Breast epithelium (tissue), 3 donors: Measurements from ENCODE around the gene PHACTR1.

Source experiments
- CTCF ChIP-seq, 3 donors: fragments of 450-650 bp; IDR thresholded peaks; one replicate each; pipeline ENCODE4 v1.5.1; 2016 to 2017; ENCODE audit warnings: antibody characterized with exemption in 3 of 3, mild to moderate bottlenecking in 3 of 3, moderate library complexity in 3 of 3
- POLR2A ChIP-seq: fragments of 450-650 bp; IDR thresholded peaks from one replicate; pipeline ENCODE4 v1.6.1; 2016; ENCODE audit warnings: antibody characterized with exemption, mild to moderate bottlenecking, moderate library complexity
- POLR2AphosphoS5 ChIP-seq, 3 donors: sonication (generic); formaldehyde crosslinking; IDR thresholded peaks; one replicate each; pipeline ENCODE4 v1.6.1; 2017; ENCODE audit warnings: antibody characterized with exemption in 3 of 3

GRCh38 chr6:12939314-12939713 lies 222.7 kb downstream of the PHACTR1 start:
- TF ChIP-seq POLR2A, result no peak
- TF ChIP-seq CTCF (IDR thresholded peaks at IDR 0.05), result no peak
- no peak for TF ChIP-seq POLR2AphosphoS5 (IDR thresholded peaks at IDR 0.05)
